NK-92 treated with Interleukin-12 subunit alpha and Interleukin-12 subunit beta, amount 100 ng/mL, for 24 hours (cell line): ENCODE measurements around the gene RPS4Y2.

Experiments used
- DNase-seq: peaks from one replicate; lab custom pipeline; 2025; lab: John Stamatoyannopoulos, UW

RPS4Y2 gene

GRCh38 chrY:20755808-20756207 is at the start of gene RPS4Y2:
Gene RPS4Y2, plus strand, starts transcription at chrY:20756108. Its CDS starts 56 bp downstream, at chrY:20756164.
- no peak for DNase-seq

DNA sequence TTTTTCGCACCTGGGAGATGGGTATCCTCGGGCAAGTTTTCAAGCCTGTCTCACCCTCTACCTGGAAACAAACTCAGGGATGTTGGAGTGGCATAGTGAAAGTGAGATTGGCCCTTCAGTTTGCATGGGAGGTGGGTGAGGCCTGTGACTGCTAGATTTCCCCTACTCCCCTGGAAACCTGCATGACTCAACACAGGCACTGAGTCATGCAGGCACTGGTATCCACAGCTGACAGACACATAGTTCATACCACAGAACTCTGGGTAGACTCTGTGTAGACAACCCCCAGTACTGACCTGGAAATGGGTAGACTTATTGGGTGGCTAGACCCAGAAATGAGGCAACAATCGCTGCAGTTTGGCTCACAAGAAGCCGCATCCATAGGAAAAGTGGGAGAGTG is 41.5 kb upstream of the RPS4Y2 start:
- DNase-seq = peak; percentile 33

DNA sequence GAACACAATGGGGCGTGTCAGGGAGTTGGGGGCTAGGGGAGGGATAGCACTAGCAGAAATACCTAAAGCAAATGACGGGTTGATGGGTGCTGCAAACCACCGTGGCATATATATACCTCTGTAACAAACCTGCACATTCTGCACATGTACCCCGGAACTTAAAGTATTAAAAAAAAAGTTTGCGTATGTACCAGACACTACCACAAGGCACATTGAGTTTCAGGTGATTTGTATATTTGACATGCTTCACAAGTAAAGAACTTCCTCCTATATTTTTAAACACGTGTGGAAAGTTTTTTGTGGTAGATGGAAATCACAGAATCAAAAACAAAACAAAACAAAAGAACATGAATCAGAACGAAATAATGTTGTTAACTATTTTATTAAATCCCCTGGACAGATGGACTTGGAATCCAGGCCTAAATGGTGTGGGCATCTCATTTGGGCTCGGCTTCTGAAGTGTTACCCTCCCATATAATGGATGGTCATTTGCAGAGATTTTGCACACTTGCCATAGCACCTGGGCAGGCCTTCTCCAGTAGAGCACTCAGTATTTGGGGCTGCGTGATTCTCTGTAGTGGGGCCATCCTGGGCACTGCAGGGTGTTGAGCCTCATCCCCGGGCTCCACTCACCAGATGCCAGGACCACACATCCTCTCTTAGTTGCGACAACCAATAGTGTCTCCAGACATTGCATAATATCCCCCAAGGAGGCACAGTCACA is 29.6 kb upstream of the RPS4Y2 start:
- DNase-seq = no peak

- DNase-seq = no peak
Observed at GRCh38 chrY:20735200-20735599, 20.7 kb upstream of the RPS4Y2 start.

DNA sequence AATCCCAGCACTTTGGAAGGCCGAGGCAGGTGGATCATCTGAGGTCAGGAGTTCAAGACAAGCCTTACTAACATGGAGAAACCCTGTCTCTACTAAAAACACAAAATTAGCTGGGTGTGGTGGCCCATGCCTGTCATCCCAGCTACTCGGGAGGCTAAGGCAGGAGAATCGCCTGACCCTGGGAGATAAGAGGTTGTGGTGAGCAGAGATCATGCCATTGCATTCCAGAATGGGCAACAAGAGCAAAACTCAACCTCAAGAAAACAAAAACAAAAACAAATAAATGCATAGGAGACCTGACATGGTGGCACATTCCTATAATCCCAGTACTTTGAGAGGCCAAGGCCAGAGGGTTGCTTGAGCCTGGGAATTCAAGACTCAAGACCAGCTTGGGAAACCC is 16.1 kb upstream of the RPS4Y2 start:
- DNase-seq = no peak

GRCh38 chrY:20740609-20741008 is 15.3 kb upstream of the RPS4Y2 start:
- peak; percentile 3 for DNase-seq

GRCh38 chrY:20745060-20745459 is 10.8 kb upstream of the RPS4Y2 start:
- DNase-seq = no peak

GRCh38 chrY:20746919-20747318 is 9.0 kb upstream of the RPS4Y2 start:
- no peak for DNase-seq

GRCh38 chrY:20763869-20764268 is 8.0 kb downstream of the RPS4Y2 start:
- DNase-seq = no peak

DNA sequence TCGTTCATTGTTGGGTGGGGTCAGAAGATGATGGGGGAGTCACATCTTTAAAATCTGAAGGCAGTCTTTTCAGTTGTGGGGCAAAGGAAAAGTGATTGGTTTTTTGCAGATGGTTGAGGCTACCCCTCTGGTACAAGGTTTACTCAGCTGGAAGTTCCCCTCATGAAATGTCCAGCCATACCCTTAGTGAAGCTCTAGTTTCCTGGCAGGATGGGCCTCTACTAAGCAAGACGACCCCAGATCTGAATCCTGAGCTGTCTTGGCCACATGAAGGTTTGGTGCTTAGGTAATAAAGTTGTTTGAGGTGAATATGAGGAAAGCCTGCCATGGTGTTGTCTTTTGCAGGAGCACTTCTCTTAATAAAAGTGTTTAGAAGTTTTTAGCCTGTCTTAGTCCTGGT is 9.2 kb downstream of the RPS4Y2 start:
- DNase-seq = no peak

- DNase-seq = no peak
Observed at GRCh38 chrY:20770755-20771154, 14.8 kb downstream of the RPS4Y2 start.

- no peak for DNase-seq
Observed at GRCh38 chrY:20776104-20776503, 20.2 kb downstream of the RPS4Y2 start.

DNA sequence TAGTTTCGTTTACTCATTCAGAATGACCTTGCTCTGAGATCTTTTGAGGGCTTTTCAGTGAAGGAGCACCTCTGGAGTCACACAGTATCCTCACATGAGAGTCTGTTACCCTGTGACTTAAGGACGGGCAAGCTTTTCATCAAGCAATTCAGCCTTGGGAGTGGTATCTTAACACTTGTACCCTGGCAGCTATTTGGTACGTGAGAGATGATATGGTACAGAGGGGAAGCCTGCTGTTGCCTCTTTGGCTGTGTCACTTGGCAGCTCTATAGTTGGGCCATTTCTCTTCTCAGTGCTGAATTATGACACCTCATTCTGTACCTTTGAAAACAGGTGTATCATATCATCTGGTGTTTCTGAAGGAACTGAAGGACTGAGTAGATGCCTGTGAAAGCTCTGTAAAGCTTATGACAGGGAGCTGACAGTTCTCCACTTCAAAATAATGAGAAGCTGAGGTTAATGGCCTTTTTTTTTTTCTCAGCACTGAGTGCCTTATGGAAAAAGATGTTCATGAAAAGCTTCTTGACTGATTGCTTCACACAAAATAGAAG is 24.3 kb downstream of the RPS4Y2 start:
- DNase-seq = no peak

DNA sequence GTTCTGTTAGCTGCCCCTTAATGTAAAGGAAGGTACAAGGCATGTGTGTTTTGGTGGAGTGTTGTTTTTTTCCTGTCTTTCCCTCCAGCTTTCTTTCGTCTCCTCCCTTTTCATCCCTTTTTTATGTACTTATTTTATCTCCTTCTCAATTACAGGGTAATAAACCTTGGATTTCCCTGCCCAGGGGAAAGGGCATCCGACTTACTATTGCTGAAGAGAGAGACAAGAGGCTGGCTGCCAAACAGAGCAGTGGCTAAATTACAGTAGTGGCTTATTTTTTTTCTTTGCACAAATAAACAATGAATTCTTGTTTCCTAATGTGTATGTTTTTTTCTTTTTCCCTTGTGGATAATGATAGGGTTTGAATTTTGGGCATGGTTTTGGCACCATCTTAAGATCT is 24.9 kb downstream of the RPS4Y2 start:
- no peak for DNase-seq

DNA sequence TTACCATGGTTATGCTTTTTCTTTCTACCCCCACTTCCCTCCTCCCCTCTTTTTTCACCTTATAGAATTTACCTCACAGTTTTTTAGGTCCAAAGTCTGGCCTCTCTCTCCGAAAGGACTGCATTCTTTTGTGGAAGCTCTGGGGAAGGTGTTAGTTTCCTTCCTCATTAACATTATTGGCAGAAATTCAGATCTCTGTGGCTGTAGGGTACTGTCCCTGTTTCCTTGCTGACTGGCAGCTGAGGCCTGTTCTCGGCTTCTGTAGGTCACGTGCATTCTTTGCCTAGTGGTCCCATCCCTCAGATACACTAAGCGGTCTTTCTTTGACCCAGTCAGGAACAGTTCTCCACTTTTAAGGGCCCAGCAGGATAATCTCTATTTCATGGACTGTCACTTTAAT is 25.5 kb downstream of the RPS4Y2 start:
- DNase-seq = no peak

- DNase-seq = no peak
Observed at GRCh38 chrY:20784965-20785364, 29.1 kb downstream of the RPS4Y2 start.

- DNase-seq = no peak
Observed at GRCh38 chrY:20787076-20787475, 31.2 kb downstream of the RPS4Y2 start.

- no peak for DNase-seq
Observed at GRCh38 chrY:20798351-20799049, 42.6 kb downstream of the RPS4Y2 start.

DNA sequence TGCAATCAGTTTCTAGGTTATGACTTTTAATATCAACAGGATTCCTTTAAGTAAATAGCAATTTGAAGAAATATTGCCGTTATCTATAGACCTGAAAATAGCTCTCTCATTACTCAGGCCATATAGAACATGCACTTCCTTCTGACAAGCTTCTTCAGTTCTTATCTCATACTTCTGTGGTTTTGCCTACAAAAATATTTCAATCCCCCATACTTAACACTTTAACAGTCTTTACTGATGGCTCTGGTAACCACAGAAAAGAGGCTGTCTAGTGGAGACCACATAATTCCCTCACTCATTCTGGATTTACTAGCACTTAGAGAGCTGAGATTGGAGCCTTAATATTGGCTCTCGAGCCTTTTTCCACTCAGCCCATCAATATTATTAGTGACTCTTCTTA is 46.8 kb downstream of the RPS4Y2 start:
- DNase-seq = no peak

GRCh38 chrY:20806243-20806642 is 50.3 kb downstream of the RPS4Y2 start:
- DNase-seq = no peak

DNA sequence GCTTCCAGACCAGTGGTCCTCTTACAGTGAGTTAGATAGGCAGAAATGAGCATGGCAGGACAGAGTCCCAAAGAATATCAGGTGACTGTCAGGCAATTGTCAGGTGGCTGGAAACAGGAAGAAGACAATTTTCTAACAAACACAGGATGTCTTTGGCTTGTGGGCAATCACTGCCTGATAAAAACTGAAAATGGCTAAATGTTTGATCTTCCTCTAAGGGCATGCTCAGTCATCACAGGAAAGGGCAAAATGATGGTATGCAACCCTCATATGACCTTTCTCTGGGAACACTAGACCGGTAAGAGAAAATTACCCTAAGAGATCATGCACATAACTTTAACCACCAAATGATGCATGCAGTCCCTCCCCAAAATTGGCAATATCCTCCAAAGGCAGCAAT is 57.6 kb downstream of the RPS4Y2 start:
- DNase-seq = no peak

GRCh38 chrY:20814794-20815193 is 58.9 kb downstream of the RPS4Y2 start:
- DNase-seq = no peak

- DNase-seq = no peak
Observed at GRCh38 chrY:20817067-20817466, 61.2 kb downstream of the RPS4Y2 start.
